Measurements from ENCODE around the gene NOTCH3.

NOTCH3 gene

GRCh38 chr19:15200553-15201364 lies at the start of gene NOTCH3:
Gene NOTCH3 (minus strand): TSS chr19:15200995. CDS start chr19:15200905, 90 bp downstream.
- no peak for DNase-seq

GRCh38 chr19:15250640-15250993 lies 49.8 kb upstream of the NOTCH3 start:
- no peak for DNase-seq

- DNase-seq = no peak
Observed at GRCh38 chr19:15249972-15250639, 49.3 kb upstream of the NOTCH3 start.

GRCh38 chr19:15249528-15249874 lies 48.7 kb upstream of the NOTCH3 start:
- DNase-seq = no peak

GRCh38 chr19:15248648-15249527 lies 48.1 kb upstream of the NOTCH3 start:
- no peak for DNase-seq

GRCh38 chr19:15248106-15248505 lies 47.3 kb upstream of the NOTCH3 start:
- no peak for DNase-seq

GRCh38 chr19:15247107-15248014 lies 46.6 kb upstream of the NOTCH3 start:
- DNase-seq = no peak

GRCh38 chr19:15246198-15246481 lies 45.3 kb upstream of the NOTCH3 start:
- DNase-seq = no peak

GRCh38 chr19:15245370-15246197 lies 44.8 kb upstream of the NOTCH3 start:
- DNase-seq = no peak

- DNase-seq = no peak
Observed at GRCh38 chr19:15244808-15245207, 44.0 kb upstream of the NOTCH3 start.

- no peak for DNase-seq
Observed at GRCh38 chr19:15244106-15244803, 43.5 kb upstream of the NOTCH3 start.

- DNase-seq = no peak
Observed at GRCh38 chr19:15243236-15243957, 42.6 kb upstream of the NOTCH3 start.

GRCh38 chr19:15241259-15241910 lies 40.6 kb upstream of the NOTCH3 start:
- DNase-seq = no peak

- DNase-seq = no peak
Observed at GRCh38 chr19:15240515-15240914, 39.7 kb upstream of the NOTCH3 start.

GRCh38 chr19:15239337-15239949 lies 38.6 kb upstream of the NOTCH3 start:
- DNase-seq = no peak

GRCh38 chr19:15238639-15239155 lies 37.9 kb upstream of the NOTCH3 start:
- no peak for DNase-seq

GRCh38 chr19:15237759-15238638 lies 37.2 kb upstream of the NOTCH3 start:
- no peak for DNase-seq

GRCh38 chr19:15236886-15237285 lies 36.1 kb upstream of the NOTCH3 start:
- no peak for DNase-seq
